Stimulated activated CD4-positive, alpha-beta T cell treated with anti-CD3 and anti-CD28 coated beads, Interleukin-12 subunit alpha, Interleukin-12 subunit beta, amount 100 ng/mL, for 24 hours (primary cell): ENCODE measurements around the gene FAM199X.
A peak's percentile ranks its signal among the peaks of the same experiment; 100 is the strongest.

Source experiments
- DNase-seq, 2 experiments: peaks; one replicate each; pipeline ENCODE4 v3.0.0-alpha.2; 2020; ENCODE audit warnings: low read depth in 2 of 2

Gene FAM199X

DNA sequence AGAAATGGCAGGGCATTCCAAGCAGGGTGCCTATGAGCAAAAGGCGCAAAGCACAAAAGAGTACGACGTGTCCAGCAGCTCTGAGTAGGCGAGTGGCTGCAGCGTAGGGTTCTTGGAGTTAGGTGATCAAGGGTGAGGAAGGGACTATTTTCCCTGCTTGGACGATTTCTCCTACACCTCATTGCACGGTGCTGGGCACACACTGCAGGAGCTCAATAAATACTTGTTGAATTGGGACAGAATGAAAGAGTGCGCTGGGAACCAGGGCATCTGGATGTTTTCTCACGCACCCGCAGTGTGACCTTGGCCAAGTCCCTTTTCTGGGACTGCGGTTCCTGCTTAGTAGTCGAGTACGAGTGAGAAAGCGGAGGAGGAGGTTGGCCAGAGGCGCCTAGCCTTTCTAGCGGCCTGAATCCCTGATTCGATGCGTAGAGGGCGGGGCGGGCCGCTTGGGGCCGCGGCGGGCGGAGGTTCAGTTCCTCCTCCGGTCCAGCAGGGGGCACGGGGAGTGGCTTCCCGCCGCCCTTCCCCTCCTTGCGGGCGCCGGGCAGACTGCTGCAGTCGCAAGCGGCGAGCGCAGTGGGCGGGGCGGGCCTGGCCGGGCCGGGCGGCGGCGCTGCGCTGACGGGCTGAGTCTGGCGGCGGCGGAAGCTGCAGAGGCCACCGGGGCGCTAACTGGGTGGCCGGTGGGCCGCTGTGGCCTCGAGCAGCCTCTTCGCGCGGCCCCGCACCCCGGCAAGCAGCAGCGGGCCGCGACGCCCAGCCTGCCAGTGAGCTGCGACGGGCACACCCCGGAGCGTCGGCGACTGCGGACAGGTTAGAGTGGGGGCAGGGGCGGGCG lies at the start of gene FAM199X:
TSS of gene FAM199X (plus strand) at position 560 of the 841 bp plus-strand sequence. CDS start 333 bp downstream, outside the sequence.
- peak; percentile 58 to 72 for DNase-seq

DNA sequence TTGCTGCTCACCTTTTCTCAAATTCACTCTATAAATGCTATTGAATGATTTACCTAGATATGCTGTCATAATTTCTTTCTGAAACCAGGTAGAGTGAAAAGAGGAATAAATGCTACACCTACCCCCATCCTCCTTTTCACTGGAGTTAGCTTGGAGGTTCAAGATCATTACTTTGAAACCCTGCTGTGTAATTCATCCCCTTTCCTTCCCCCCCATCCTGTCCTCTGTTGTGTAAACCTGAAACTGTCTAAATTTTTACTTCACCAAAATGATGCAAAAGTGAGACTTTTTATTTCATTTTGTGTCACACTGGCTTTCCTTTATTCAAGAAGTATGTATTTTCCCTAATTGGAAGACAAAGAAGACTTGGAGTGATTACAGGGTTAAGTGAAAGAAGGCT lies 48.5 kb upstream of the FAM199X start:
- no peak for DNase-seq

GRCh38 chrX:104118765-104119164 lies 47.5 kb upstream of the FAM199X start:
- no peak for DNase-seq

DNA sequence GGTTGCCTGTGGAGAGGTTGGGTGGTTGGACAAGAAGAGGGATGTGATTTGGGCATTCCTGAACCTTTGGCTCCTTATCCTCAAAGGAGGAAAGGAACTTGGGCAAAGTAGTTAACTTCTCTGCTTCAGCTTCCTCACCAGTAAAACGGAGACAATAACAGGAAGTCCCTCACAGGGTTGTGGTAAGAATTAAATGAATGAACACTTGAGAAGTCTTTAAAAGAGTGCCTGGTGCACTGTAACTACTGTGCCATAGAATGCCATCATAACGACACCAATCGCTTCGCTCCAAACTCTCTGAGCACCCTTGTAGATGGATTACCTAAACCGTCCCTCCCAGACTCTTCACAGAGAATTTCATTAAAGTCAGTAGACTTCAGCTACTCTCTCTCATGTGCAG lies 43.4 kb upstream of the FAM199X start:
- no peak for DNase-seq

DNA sequence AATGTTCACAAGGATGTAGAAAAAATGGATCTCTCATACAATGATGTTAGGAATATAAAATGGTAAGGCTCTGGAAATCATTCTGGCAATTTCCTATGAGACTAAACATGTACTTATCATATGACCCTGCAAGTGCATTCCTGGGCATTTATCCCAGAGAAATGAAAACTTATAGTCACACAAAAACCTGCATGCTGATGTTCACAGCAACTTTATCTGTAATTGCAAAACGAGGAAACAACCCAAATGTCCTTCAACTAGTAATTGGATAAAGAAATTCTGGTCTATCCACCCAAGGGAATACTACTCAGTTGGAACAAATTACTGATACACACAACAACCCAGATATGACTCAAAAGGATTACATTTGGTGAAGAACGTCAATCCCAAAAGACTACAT lies 39.4 kb upstream of the FAM199X start:
- no peak for DNase-seq

DNA sequence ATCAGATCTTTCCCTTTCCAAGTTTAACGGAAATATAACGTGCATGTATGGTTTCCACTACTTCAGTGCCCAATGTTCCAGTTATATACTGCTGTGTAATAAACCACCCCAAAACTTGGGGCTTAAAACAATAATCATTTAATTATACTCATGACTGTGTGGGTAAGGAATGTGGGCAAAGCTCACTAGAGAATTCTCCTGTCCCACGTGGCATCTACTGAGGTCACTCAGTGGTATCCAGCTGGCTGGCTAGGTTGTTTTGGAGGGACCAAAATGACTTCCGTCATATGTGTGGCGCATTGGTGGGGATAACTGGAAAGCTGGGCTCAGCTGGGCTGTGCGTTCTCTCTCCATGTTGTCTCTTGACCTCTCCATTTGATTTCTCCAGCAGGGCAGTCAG lies 35.4 kb upstream of the FAM199X start:
- DNase-seq = no peak

DNA sequence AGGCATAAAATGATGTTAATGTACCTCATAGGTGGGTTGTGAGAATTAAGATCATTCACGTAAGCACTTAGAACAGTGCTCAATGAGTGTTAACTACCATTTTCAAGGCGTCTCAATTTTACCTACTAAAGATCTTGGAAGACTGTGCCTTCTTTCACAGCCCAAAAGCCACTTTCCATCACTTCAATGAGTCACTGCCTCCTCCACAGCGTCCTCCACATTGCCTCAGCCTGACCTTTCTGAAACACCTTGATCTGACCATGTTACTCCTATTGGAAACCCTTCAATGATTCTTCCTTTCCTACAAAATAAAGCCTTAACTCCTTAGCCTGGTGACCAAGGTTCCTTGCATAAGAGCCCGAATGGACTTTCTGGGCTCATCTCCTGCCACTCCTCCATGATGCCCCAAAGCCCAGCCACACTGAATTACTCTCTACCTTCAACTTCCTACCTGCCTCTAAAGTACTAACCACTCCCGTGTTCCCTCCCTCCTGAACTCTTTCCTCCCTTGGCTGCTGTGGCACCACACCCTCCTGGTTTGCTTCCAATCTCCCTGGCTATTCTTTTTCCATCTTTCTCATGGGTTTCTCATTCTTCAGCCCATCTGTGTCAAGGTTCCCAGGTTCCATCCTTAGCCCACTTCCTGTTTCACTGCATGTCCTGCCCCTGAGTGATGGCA lies 31.5 kb upstream of the FAM199X start:
- DNase-seq = no peak

GRCh38 chrX:104135677-104136076 lies 30.6 kb upstream of the FAM199X start:
- no peak for DNase-seq

DNA sequence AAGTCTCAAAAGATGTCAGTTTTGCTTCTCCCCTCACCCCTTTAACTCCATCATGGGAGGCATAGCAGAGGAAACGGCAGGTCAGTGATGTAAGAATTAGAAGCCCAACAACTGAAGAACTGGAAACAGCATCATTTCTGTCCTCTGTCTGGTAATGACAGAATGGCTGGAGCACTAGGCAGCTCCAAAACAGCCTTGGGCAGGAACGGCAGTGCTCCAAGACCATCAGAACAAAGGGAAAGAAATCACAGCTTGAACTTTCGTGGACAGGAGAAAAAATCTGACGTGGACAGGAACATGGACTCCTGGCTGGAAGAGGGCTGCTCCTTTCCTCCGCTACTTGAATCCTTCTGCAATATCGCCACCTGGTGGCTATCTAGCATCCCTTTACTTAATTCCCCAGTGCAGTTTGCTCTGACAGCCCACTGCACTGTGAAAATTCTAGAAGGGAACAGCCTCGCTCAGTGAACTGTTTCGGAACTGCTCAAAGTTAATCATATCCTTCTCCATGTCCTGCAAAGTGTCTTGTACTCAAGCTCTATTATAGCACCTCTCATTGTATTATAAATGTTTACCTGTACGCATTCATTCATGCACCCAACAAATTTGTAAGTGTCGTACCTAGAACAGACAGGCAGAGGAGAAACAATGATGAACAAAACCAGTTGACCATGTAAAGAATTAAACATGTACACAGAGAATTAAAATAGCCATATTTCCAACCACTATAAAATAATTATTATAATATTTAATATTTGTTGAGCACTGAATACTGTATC lies 29.8 kb upstream of the FAM199X start:
- DNase-seq = peak; percentile 8 to 12

- DNase-seq = no peak
Observed at GRCh38 chrX:104137496-104137895, 28.8 kb upstream of the FAM199X start.

DNA sequence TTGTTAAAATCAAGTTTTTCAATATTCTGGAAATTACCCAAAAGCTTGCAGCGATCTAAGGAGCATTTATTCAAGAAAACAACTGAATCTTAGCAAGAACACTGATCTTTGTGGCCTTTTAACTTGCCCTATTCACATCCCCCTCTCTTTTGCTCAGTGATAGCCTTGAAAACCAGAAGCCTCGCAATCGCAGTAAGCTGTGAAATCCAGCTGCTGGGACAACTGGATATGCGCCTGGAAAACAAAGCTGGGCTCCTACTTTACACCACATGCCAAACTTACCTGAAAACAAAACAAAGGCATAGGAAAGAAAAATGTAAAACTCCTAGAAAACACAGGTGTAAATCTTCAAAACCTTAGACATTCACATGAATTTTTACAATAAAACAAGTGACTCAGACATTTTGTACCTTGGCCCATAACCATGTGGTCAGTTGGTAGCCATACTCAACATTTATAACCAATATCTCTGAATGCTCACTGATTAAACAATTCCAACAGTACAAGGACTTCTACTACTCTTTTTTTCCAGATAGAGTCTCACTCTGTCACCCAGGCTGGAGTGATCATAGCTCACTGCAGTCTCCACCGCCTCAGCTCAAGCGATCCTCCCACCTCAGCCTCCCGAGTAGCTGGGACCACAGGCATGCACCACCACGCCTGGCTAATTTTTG lies 25.0 kb upstream of the FAM199X start:
- no peak for DNase-seq

- DNase-seq = no peak
Observed at GRCh38 chrX:104151037-104151436, 15.2 kb upstream of the FAM199X start.

DNA sequence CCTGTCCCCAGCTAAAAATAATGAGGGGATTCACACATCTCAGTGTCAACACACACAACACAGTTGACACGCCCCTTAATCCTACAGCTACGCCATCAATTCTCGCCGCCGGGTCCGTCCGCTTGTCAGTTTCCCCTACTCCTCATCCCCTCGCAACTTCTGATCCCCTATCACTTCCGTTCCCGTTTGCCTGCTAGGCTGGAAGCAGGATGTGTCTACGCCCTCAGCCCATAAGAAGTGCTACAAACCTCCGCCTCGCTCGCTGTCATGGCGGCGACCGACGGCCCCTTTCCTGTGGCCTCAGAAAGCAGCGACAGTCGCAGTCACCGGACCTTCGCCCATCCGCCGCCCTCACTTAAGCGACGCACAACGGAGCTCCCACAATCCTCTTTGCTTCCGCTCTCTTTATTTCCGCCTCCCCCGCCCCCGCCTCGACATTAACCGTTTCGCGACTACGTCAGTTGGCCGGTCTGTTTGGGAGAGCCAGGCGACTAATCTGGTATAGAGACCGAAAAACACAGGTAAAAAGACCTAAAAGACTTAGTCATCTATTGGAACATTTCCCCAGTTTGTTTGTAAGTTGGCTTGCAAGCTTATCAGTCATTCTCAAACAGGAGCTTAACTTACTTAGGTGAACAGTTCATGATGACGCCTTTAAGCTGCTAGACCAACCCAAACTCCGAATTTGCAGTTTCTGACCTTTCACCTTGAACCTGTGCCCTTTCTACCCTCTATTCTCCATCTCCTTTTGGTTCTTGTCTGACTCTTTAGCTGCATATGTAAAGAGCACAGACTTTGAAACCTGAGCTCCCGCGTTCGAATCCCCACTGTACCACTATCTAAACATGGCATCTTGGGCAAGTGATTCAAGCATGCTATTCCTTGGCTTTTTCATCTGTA lies 9.4 kb upstream of the FAM199X start, which contains the start of gene SLC25A53:
TSS of gene SLC25A53 (minus strand) at position 380 of the 900 bp plus-strand sequence. CDS start 51,752 bp downstream, outside the sequence.
- DNase-seq = peak; percentile 44 to 60

GRCh38 chrX:104166735-104167436 lies 633 bp downstream of the FAM199X start:
- DNase-seq = no peak

GRCh38 chrX:104168127-104168526 lies 1.9 kb downstream of the FAM199X start:
- no peak for DNase-seq

DNA sequence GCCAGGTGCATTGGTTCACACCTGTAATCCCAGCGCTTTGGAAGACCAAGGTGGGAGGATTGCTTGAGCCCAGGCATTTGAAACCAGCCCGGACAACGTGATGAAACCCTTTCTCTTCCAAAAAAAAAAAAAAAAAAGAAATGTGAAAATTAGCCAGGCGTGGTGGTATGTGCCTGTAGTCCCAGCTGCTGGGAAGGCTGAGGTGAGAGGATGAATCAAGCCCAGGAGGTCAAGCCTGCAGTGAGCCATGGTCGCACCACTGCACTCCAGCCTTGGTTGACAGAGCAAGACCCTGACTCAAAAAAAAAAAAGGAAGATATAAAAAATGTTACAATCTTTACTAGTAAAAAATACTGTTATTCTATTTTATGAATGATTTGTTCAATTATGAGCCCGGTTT lies 5.9 kb downstream of the FAM199X start:
- no peak for DNase-seq

DNA sequence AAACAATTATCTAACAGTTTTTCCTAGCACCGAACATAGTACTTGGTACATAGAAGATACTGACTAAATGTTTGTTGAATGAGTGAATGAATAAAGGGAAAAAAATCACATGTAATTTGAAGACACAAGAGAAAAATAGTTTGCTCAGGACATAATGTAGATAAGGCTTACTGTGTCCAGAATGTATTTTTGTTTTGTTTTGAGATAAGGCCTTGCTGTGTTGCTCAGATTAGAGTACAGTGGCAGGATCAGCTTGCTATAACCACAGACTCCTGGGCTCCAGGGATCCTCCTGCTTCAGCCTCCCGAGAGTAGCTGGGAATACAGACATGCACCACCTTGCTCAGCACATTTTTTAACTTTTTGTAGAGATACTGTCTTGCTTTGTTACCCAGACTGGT lies 6.5 kb downstream of the FAM199X start:
- no peak for DNase-seq

DNA sequence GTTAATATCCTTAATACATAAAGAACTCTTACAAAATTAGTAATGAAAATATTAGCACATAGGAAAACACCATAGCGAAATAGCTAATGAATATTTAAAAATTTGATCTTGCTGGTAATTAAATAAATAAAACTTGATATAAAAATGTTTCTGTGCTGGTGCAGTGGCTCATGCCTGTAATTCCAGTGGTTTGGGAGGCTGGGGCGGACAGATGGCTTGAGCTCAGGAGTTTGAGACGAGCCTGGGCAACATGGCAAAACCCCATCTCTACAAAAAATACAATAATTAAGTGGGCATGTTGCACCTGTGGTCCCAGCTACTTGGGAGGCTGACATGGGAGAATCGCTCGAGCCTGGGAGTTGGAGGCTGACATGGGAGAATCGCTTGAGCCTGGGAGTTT lies 7.6 kb downstream of the FAM199X start:
- DNase-seq = no peak

DNA sequence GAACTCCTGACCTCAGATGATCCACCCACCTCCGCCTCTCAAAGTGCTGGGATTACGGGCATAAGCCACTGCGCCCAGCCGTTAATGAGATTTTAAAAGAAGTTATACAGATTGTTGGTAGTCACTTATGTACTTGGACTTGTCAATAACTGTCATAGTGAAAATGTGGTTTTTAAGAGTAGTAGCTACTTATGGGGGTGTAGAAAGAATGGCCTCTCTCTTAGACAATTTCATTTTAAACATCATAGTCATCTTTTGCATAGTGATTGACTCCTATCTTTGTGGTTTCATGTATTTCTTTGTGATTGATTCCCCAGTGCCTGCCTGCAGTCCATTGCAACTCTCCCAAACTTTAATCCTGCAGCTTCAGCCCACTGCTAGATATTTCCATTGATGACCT lies 17.4 kb downstream of the FAM199X start:
- DNase-seq = no peak

DNA sequence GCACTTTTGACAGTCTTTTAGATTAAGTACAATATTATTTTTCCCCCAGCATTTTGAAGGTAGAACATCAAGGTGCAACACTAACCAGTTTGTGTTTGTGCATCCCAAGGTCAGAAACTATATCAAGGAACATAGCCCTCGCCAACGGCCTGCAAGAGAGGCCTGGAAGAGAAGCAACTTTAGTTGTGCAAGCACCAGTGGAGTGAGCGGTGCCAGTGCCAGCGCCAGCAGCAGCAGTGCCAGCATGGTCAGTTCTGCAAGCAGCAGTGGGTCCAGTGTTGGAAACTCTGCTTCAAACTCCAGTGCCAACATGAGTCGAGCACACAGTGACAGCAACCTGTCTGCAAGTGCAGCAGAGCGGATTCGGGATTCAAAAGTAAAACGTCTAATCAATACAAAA lies 21.7 kb downstream of the FAM199X start:
- DNase-seq = no peak
